Mammary epithelial cell (primary cell): ENCODE results near the gene GJA3.

Experiments used
- CTCF ChIP-seq, 2 donors: IDR thresholded peaks in 1 of 2; conservative IDR thresholded peaks in 1 of 2; 2 replicates each; pipeline ENCODE4 v1.5.1; 2011 to 2012; ENCODE audit warnings: inconsistent platforms in 2 of 2, low read length in 2 of 2, mild to moderate bottlenecking in 2 of 2, control low read depth in 1 of 2, low read depth in 1 of 2; ENCODE audit not compliant: insufficient read depth in 1 of 2; ENCODE audit errors: extremely low read depth in 1 of 2
- EZH2 ChIP-seq: IDR thresholded peaks from 2 replicates; pipeline ENCODE4 v1.6.1; 2012; ENCODE audit warnings: low read length, inconsistent platforms, borderline replicate concordance

GRCh38 chr13:20191311-20192157 lies 30.7 kb upstream of the GJA3 start:
- no peak for TF ChIP-seq CTCF (conservative IDR thresholded peaks at IDR 0.05 in 1 of 2, IDR thresholded peaks at IDR 0.05 in 1 of 2; ENCODE audit: extremely low read depth in 1 of 2, insufficient read depth in 1 of 2, low read depth in 1 of 2, low read length in 2 of 2)
- no peak for TF ChIP-seq EZH2
